Astrocyte (in vitro differentiated cells and primary cell): ENCODE data around the gene SNX32. TPM values are rescaled to one million over a fixed set of nuclear protein-coding genes. Genes with fewer than 3 reads are reported as not detected.

Experiments
- DNase-seq: peaks from one replicate; pipeline ENCODE4 v3.0.0-alpha.2; 2010; ENCODE audit warnings: low read depth
- FAIRE-seq: peaks from 2 replicates; lab custom pipeline; 2011; peaks lifted over from hg19 to GRCh38; lab: Jason Lieb, UNC
- H2AFZ ChIP-seq: 2 replicates; pipeline ENCODE4 v1.6.0; 2012; ENCODE audit warnings: low read depth, low read length, inconsistent platforms
- H3K27ac ChIP-seq: 2 replicates; pipeline ENCODE4 v1.5.1; 2011; ENCODE audit warnings: low read depth, low read length, inconsistent platforms
- H3K27me3 ChIP-seq: 2 replicates; pipeline ENCODE4 v1.6.0; 2011; ENCODE audit warnings: low read length, inconsistent platforms; ENCODE audit not compliant: insufficient read depth
- H3K36me3 ChIP-seq: 2 replicates; pipeline ENCODE4 v1.5.1; 2011; ENCODE audit warnings: low read length, inconsistent platforms; ENCODE audit not compliant: insufficient read depth
- H3K4me1 ChIP-seq: 2 replicates; pipeline ENCODE4 v1.5.1; 2011; ENCODE audit warnings: low read length, inconsistent platforms; ENCODE audit not compliant: insufficient read depth
- H3K4me2 ChIP-seq: 2 replicates; pipeline ENCODE4 v1.6.0; 2012; ENCODE audit warnings: low read length, inconsistent platforms
- H3K4me3 ChIP-seq: 2 replicates; pipeline ENCODE4 v1.5.1; 2011; ENCODE audit warnings: low read depth, mild to moderate bottlenecking, low read length, inconsistent platforms; ENCODE audit not compliant: insufficient read depth
- H3K79me2 ChIP-seq: 2 replicates; pipeline ENCODE4 v1.6.0; 2012; ENCODE audit warnings: mild to moderate bottlenecking, low read length, inconsistent platforms; ENCODE audit not compliant: insufficient read depth
- H3K9ac ChIP-seq: 2 replicates; pipeline ENCODE4 v1.6.0; 2012; ENCODE audit warnings: mild to moderate bottlenecking, low read length, inconsistent platforms
- H3K9me3 ChIP-seq: 2 replicates; pipeline ENCODE4 v1.5.1; 2012; ENCODE audit warnings: low read depth, mild to moderate bottlenecking, low read length, inconsistent platforms; ENCODE audit not compliant: insufficient read depth
- H4K20me1 ChIP-seq: 2 replicates; pipeline ENCODE4 v1.6.0; 2012; ENCODE audit warnings: low read length, inconsistent platforms; ENCODE audit not compliant: insufficient read depth
- H3K27ac Mint-ChIP-seq: one replicate; pipeline ENCODE4 v1.8.0; 2021; ENCODE audit warnings: mild to moderate bottlenecking, mixed read lengths; ENCODE audit not compliant: unreplicated experiment
- H3K27me3 Mint-ChIP-seq: one replicate; pipeline ENCODE4 v1.8.0; 2021; ENCODE audit warnings: low read depth, mixed read lengths; ENCODE audit not compliant: unreplicated experiment
- H3K36me3 Mint-ChIP-seq: one replicate; pipeline ENCODE4 v1.8.0; 2021; ENCODE audit warnings: low read depth, mixed read lengths; ENCODE audit not compliant: unreplicated experiment
- H3K4me1 Mint-ChIP-seq: one replicate; pipeline ENCODE4 v1.8.0; 2021; ENCODE audit warnings: low read depth, mixed read lengths; ENCODE audit not compliant: unreplicated experiment
- H3K4me3 Mint-ChIP-seq: one replicate; pipeline ENCODE4 v1.8.0; 2021; ENCODE audit warnings: mild to moderate bottlenecking, moderate library complexity, mixed read lengths; ENCODE audit not compliant: unreplicated experiment
- H3K9me3 Mint-ChIP-seq: one replicate; pipeline ENCODE4 v1.8.0; 2021; ENCODE audit warnings: mild to moderate bottlenecking, mixed read lengths; ENCODE audit not compliant: unreplicated experiment
- CTCF ChIP-seq: IDR thresholded peaks from 2 replicates; pipeline ENCODE4 v1.5.1; 2011; ENCODE audit warnings: low read depth, mild to moderate bottlenecking, inconsistent platforms, low read length, moderate library complexity; ENCODE audit not compliant: insufficient read depth
- EZH2 ChIP-seq: IDR thresholded peaks from 2 replicates; pipeline ENCODE4 v1.6.1; 2012; ENCODE audit warnings: mild to moderate bottlenecking, low read length, inconsistent platforms; ENCODE audit not compliant: insufficient read depth
- total RNA-seq: library from RNA; stranded (reverse); gene quantifications from 2 replicates; pipeline ENCODE4 v1.2.1, GENCODE V29; 2021

The SNX32 gene
- total RNA-seq, 1 donor from 2014 or later = 1.2 TPM

GRCh38 chr11:65884716-65885092 lies 50.9 kb downstream of the SNX32 start:
- H3K27ac ChIP-seq = no peak overlapping the region
- Mint-ChIP-seq H3K9me3 (no peaks in the 10 kb centered on the region), H3K4me1 (peaks cover 16% of the 10 kb centered on the region), H3K27ac (peak overlapping the region; percentile 27), H3K27me3 (no peaks in the 10 kb centered on the region), H3K4me3 (no peak overlapping the region), H3K36me3 (peaks cover 14% of the 10 kb centered on the region)
- H3K9me3 ChIP-seq = no peaks in the 10 kb centered on the region
- TF ChIP-seq EZH2 (no peak), CTCF (peak; percentile 89)
- no peak overlapping the region for H3K4me2 ChIP-seq
- H3K36me3 ChIP-seq = peaks cover 14% of the 10 kb centered on the region
- H3K9ac ChIP-seq = no peak overlapping the region
- DNase-seq (no peak), FAIRE-seq (no peak)
- H3K4me1 ChIP-seq = peaks cover 40% of the 10 kb centered on the region
- no peak overlapping the region for H2AFZ ChIP-seq
- H4K20me1 ChIP-seq = peaks cover 41% of the 10 kb centered on the region
- H3K27me3 ChIP-seq = no peaks in the 10 kb centered on the region
- H3K4me3 ChIP-seq = no peak overlapping the region
- peaks cover 36% of the 10 kb centered on the region for H3K79me2 ChIP-seq

GRCh38 chr11:65885231-65885630 lies 51.5 kb downstream of the SNX32 start:
- H3K79me2 ChIP-seq = peaks cover 36% of the 10 kb centered on the region
- DNase-seq = no peak
- H2AFZ ChIP-seq = no peak overlapping the region
- H3K4me2 ChIP-seq = no peak overlapping the region
- H3K27ac ChIP-seq = no peak overlapping the region
- H3K4me1 ChIP-seq = peaks cover 46% of the 10 kb centered on the region
- TF ChIP-seq CTCF (no peak), EZH2 (no peak)
- H3K9me3 ChIP-seq = no peaks in the 10 kb centered on the region
- peaks cover 41% of the 10 kb centered on the region for H4K20me1 ChIP-seq
- Mint-ChIP-seq H3K36me3 (peaks cover 14% of the 10 kb centered on the region), H3K27ac (no peak overlapping the region), H3K27me3 (no peaks in the 10 kb centered on the region), H3K4me1 (peaks cover 22% of the 10 kb centered on the region), H3K9me3 (no peaks in the 10 kb centered on the region), H3K4me3 (no peak overlapping the region)
- no peak overlapping the region for H3K4me3 ChIP-seq
- FAIRE-seq = no peak
- no peak overlapping the region for H3K9ac ChIP-seq
- peaks cover 14% of the 10 kb centered on the region for H3K36me3 ChIP-seq
- no peaks in the 10 kb centered on the region for H3K27me3 ChIP-seq

GRCh38 chr11:65885808-65886536 lies 52.2 kb downstream of the SNX32 start:
- Histone ChIP-seq H3K9me3 (no peaks in the 10 kb centered on the region), H3K4me2 (peak overlapping the region; percentile 99), H3K79me2 (peaks cover 36% of the 10 kb centered on the region), H3K27ac (no peak overlapping the region), H2AFZ (no peak overlapping the region), H3K9ac (no peak overlapping the region), H3K36me3 (peaks cover 14% of the 10 kb centered on the region), H4K20me1 (peaks cover 45% of the 10 kb centered on the region), H3K4me1 (peaks cover 42% of the 10 kb centered on the region), H3K4me3 (no peak overlapping the region), H3K27me3 (no peaks in the 10 kb centered on the region)
- peak overlapping the region; percentile 97 for H3K4me3 Mint-ChIP-seq
- no peak for DNase-seq
- no peak for FAIRE-seq
- H3K9me3 Mint-ChIP-seq = no peaks in the 10 kb centered on the region
- TF ChIP-seq EZH2 (no peak), CTCF (no peak)
- no peak overlapping the region for H3K27ac Mint-ChIP-seq
- peaks cover 22% of the 10 kb centered on the region for H3K4me1 Mint-ChIP-seq
- no peaks in the 10 kb centered on the region for H3K27me3 Mint-ChIP-seq
- H3K36me3 Mint-ChIP-seq = peaks cover 12% of the 10 kb centered on the region
